Osteocyte (in vitro differentiated cells): Measurements from ENCODE around the gene GPR15LG. TPM values are rescaled to one million over a fixed set of nuclear protein-coding genes. Genes with fewer than 3 reads are reported as not detected.
"Not testable (repeated sequence)": the region's sequence is repeated elsewhere in the genome, so short reads cannot be mapped to it uniquely, and the experiment has no call there.

Experiments
- DNase-seq: peaks from one replicate; pipeline ENCODE4 v3.0.0; 2021; ENCODE audit warnings: mixed read lengths; ENCODE audit not compliant: unreplicated experiment; ENCODE audit errors: extremely low spot score
- H3K27ac Mint-ChIP-seq: one replicate; pipeline ENCODE4 v1.8.0; 2021; ENCODE audit warnings: mild to moderate bottlenecking, mixed read lengths; ENCODE audit not compliant: unreplicated experiment
- H3K27me3 Mint-ChIP-seq: one replicate; pipeline ENCODE4 v1.8.0; 2021; ENCODE audit warnings: mixed read lengths; ENCODE audit not compliant: unreplicated experiment
- H3K36me3 Mint-ChIP-seq: one replicate; pipeline ENCODE4 v1.8.0; 2021; ENCODE audit warnings: mixed read lengths; ENCODE audit not compliant: unreplicated experiment
- H3K4me1 Mint-ChIP-seq: one replicate; pipeline ENCODE4 v1.8.0; 2021; ENCODE audit warnings: mixed read lengths; ENCODE audit not compliant: unreplicated experiment
- H3K4me3 Mint-ChIP-seq: one replicate; pipeline ENCODE4 v1.8.0; 2021; ENCODE audit warnings: mild to moderate bottlenecking, moderate library complexity, mixed read lengths; ENCODE audit not compliant: unreplicated experiment
- H3K9me3 Mint-ChIP-seq: one replicate; pipeline ENCODE4 v1.8.0; 2021; ENCODE audit warnings: mixed read lengths; ENCODE audit not compliant: unreplicated experiment
- long read RNA-seq: library from polyadenylated mRNA; unstranded; transcript quantifications from one replicate; pipeline ENCODE4 v2.0.0, GENCODE V29; 2021
- total RNA-seq: library from RNA; stranded (reverse); gene quantifications from 2 replicates; pipeline ENCODE4 v1.2.1, GENCODE V29; 2021
- TF ChIP-seq, protein P1 (sequence below): fragments of 200-600 bp; sonication (generic); IDR thresholded peaks from 2 replicates; pipeline ENCODE4 v1.5.0; 2021; ENCODE audit warnings: antibody characterized with exemption, mild to moderate bottlenecking, moderate library complexity

GPR15LG gene
- not detected in 2 replicates for total RNA-seq
- long read RNA-seq, result 0 reads

DNA sequence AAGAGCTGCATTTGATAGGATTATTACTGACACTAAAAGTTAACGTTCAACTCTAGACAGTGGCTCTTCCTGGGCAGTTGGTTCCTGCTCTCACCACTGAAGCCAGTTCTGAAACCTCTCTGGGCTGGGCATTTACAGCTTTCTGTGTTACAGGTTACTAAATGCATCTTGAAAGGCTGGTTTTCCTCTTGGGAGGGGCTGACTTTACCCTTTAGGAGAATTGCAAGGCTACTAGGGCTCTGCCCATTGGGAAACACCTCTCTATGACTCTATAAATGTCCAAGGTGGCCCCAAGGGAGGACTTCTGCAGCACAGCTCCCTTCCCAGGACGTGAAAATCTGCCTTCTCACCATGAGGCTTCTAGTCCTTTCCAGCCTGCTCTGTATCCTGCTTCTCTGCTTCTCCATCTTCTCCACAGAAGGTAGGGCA, at the start of gene GPR15LG:
Gene GPR15LG (plus strand): TSS at position 301 of the 429 bp plus-strand sequence. CDS start 51 bp downstream, at position 352.
- H3K27ac Mint-ChIP-seq, result no peak within 1 kb of the TSS
- no peak within 1 kb of the TSS for H3K4me3 Mint-ChIP-seq
- H3K27me3 Mint-ChIP-seq, result no peaks in the 10 kb centered on the region
- TF ChIP-seq, protein P1, sequence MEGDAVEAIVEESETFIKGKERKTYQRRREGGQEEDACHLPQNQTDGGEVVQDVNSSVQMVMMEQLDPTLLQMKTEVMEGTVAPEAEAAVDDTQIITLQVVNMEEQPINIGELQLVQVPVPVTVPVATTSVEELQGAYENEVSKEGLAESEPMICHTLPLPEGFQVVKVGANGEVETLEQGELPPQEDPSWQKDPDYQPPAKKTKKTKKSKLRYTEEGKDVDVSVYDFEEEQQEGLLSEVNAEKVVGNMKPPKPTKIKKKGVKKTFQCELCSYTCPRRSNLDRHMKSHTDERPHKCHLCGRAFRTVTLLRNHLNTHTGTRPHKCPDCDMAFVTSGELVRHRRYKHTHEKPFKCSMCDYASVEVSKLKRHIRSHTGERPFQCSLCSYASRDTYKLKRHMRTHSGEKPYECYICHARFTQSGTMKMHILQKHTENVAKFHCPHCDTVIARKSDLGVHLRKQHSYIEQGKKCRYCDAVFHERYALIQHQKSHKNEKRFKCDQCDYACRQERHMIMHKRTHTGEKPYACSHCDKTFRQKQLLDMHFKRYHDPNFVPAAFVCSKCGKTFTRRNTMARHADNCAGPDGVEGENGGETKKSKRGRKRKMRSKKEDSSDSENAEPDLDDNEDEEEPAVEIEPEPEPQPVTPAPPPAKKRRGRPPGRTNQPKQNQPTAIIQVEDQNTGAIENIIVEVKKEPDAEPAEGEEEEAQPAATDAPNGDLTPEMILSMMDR, result no peak
- H3K36me3 Mint-ChIP-seq, result no peaks in the 10 kb centered on the region
- H3K9me3 Mint-ChIP-seq, result no peaks in the 10 kb centered on the region
- H3K4me1 Mint-ChIP-seq, result no peaks in the 10 kb centered on the region
- DNase-seq, result peak; percentile 40

DNA sequence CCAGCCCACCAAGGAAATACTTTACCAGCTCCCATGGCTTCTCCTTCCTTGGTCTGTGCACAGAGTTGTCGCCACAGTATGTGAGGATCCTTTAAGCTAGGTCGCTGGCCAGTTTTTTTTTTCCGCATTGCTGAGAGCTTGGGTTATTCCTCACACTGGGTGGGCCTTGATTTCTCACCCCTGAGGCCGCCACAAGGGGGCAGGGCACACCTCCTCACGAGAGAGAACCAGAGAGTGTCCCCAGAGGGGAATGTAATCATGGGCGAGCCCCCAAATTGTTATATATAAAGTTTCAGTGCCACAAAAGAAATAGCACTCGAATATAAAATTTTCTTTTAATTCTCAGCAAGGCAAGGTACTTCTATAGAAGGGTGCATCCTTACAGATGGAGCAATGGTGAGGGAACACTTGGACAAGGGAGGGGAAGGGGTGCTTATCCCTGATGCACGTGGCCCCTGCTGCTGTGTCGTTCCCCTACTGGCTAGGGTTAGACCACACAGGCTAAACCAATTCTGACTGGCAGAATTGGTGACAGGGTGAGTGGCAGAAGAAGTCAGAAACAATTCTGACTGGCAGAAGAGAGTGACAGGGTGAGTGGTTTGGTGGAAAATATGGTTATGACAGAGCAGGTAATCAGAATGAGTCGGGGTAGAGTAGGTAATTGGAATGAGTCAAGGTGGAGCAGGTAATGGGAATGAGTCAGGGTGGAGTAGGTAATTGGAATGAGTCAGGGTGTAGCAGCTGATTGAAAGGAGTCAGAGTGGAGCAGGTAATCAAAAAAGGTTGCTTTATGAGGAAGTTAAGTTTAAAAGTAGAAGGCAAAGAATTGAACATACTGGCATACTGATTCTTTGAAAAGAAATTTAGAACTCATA, 47.5 kb upstream of the GPR15LG start:
- not testable (repeated sequence) for H3K36me3 Mint-ChIP-seq, DNase-seq, H3K4me1 Mint-ChIP-seq, H3K9me3 Mint-ChIP-seq, H3K27ac Mint-ChIP-seq, H3K4me3 Mint-ChIP-seq, H3K27me3 Mint-ChIP-seq

DNA sequence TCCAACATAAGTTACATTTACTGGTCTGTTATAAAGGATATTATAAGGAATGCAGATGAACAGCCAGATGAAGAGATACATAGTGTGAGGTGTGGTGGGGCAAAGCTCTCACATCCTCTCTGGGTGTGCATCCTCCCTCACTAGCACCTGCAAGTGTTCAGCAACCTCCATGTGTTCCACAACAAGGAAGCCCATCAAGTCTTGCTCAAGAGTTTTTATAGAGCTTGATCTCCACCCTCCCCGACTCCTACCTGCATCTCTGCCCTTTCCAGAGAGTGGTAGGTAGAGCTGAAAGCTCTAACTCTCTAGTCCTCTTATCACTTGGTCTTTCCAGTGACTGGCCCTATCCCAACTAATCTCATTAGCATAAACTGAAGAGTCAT, 46.8 kb upstream of the GPR15LG start:
- H3K36me3 Mint-ChIP-seq, result no peaks in the 10 kb centered on the region
- H3K4me3 Mint-ChIP-seq, result no peak overlapping the region
- DNase-seq, result no peak
- peaks cover 9% of the 10 kb centered on the region for H3K9me3 Mint-ChIP-seq
- H3K4me1 Mint-ChIP-seq, result no peaks in the 10 kb centered on the region
- TF ChIP-seq, protein P1, result no peak
- peaks cover 9% of the 10 kb centered on the region for H3K27me3 Mint-ChIP-seq
- H3K27ac Mint-ChIP-seq, result no peak overlapping the region

DNA sequence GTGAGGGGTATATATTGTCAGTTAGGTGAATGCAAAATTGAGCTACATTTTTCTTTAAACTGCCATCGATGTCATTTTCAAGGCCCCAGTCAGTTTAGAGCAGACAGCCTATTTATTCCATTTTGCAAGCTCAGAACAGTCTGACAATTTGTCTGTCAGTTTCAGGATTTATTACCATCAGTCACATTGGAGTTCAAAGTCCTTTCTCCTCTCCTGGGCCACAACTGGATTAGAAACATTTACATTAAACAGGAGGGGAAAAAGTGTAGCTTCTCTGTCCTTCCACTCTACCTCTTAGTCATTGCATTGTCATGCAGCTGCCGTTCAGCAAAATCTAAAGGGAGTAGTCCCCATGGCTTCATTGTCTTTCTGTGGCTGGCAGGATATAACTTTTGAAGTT, 37.8 kb upstream of the GPR15LG start:
- H3K27me3 Mint-ChIP-seq, result peaks cover 36% of the 10 kb centered on the region
- TF ChIP-seq, protein P1, result no peak
- DNase-seq, result no peak
- peaks cover 14% of the 10 kb centered on the region for H3K4me1 Mint-ChIP-seq
- no peak overlapping the region for H3K4me3 Mint-ChIP-seq
- H3K36me3 Mint-ChIP-seq, result no peaks in the 10 kb centered on the region
- H3K27ac Mint-ChIP-seq, result no peak overlapping the region
- H3K9me3 Mint-ChIP-seq, result no peaks in the 10 kb centered on the region

DNA sequence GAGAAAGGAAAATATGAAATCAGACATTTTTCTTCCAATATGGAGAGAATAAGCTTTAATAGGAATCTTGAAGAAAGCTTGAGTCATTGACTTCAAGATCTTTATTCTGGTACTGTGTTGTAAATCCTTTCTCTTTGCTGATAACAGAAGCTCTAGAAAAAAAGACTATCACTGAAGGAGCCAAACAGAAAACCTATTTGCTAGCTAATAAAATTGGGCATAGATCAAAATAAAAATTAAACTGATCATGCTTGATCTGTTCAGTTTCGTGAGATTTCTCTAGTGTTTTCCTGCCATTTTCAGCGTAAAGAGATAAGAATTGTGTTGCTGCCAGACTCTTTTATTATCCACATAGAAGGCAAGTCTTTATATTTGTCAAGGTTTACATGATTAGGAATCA, 35.8 kb upstream of the GPR15LG start:
- no peak for DNase-seq
- Mint-ChIP-seq H3K4me3 (no peak overlapping the region), H3K36me3 (peaks cover 7% of the 10 kb centered on the region), H3K27me3 (peaks cover 23% of the 10 kb centered on the region), H3K27ac (peak overlapping the region; percentile 20), H3K9me3 (no peaks in the 10 kb centered on the region), H3K4me1 (peaks cover 24% of the 10 kb centered on the region)
- TF ChIP-seq, protein P1, result no peak
